Gastroesophageal sphincter (tissue), 3 donors: Measurements from ENCODE around the gene TEKT1.

ENCODE experiments used
- EP300 ChIP-seq: sonication (generic); formaldehyde crosslinking; IDR thresholded peaks from one replicate; pipeline ENCODE4 v1.6.1; 2017; ENCODE audit warnings: antibody characterized with exemption, mild to moderate bottlenecking
- POLR2A ChIP-seq, 2 donors: fragments of 450-650 bp; IDR thresholded peaks; one replicate each; pipeline ENCODE4 v1.6.1; 2017; ENCODE audit warnings: antibody characterized with exemption in 2 of 2, mild to moderate bottlenecking in 2 of 2, moderate library complexity in 1 of 2
- TF ChIP-seq, protein P1 (sequence below), 4 experiments: fragments of 200-600 bp in 2 of 4; fragments of 450-650 bp in 2 of 4; sonication (generic) in 1 of 4; IDR thresholded peaks; one replicate each; pipeline ENCODE4 v1.5.1; 2017 to 2019; ENCODE audit warnings: antibody characterized with exemption in 4 of 4, mild to moderate bottlenecking in 2 of 4, moderate library complexity in 2 of 4

DNA sequence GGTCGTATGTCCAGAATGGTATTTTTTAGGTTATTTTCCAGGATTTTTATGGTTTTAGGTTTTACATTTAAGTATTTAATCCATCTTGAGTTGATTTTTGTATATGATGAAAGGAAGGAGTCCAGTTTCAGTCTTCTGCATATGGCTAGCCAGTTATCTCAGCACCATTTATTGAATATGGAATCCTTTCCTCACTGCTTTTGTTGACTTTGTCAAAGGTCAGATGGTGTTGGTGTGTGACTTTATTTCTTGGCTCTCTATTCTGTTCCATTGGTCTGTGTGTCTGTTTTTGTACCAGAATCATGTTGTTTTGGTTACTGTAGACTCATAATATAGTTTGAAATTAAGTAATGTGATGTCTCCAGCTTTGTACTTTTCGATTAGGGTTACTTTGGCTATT is 26.4 kb upstream of the TEKT1 start:
- TF ChIP-seq, protein P1, sequence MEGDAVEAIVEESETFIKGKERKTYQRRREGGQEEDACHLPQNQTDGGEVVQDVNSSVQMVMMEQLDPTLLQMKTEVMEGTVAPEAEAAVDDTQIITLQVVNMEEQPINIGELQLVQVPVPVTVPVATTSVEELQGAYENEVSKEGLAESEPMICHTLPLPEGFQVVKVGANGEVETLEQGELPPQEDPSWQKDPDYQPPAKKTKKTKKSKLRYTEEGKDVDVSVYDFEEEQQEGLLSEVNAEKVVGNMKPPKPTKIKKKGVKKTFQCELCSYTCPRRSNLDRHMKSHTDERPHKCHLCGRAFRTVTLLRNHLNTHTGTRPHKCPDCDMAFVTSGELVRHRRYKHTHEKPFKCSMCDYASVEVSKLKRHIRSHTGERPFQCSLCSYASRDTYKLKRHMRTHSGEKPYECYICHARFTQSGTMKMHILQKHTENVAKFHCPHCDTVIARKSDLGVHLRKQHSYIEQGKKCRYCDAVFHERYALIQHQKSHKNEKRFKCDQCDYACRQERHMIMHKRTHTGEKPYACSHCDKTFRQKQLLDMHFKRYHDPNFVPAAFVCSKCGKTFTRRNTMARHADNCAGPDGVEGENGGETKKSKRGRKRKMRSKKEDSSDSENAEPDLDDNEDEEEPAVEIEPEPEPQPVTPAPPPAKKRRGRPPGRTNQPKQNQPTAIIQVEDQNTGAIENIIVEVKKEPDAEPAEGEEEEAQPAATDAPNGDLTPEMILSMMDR (IDR thresholded peaks at IDR 0.05), result no peak
- TF ChIP-seq POLR2A (IDR thresholded peaks at IDR 0.05), result no peak
- TF ChIP-seq EP300, result no peak
